K562 (cell line): ENCODE results near the gene POGLUT2. TPM values are rescaled to one million over a fixed set of nuclear protein-coding genes. Genes with fewer than 3 reads are reported as not detected.
A peak's percentile ranks its signal among the peaks of the same experiment; 100 is the strongest.

Experiments used
- ATAC-seq: fragments of 200-7000 bp; cut with Tn5 transposase; 3 replicates; pipeline ENCODE4 v1.9.1; 2020; ENCODE audit warnings: moderate library complexity
- BruUV-seq: library from RNA; stranded (reverse); fragments of 400-500 nt; replicated peaks from 2 replicates; lab custom pipeline; 2021; lab: Mats Ljungman, UMichigan
- CTCF ChIA-PET: fragments of 300-600 bp; formaldehyde crosslinking; extraction: SDS; loops from one replicate; lab custom pipeline; 2021; ENCODE audit warnings: low intra/inter-chr PET ratio; lab: Yijun Ruan, JAX
- POLR2A ChIA-PET: fragments of 300-600, 350-650 bp; sonication (Branson Sonifier 250); formaldehyde crosslinking; extraction: SDS; loops from one replicate; lab custom pipeline; 2021; ENCODE audit warnings: antibody characterized with exemption, inconsistent platforms; lab: Yijun Ruan, JAX
- DNase-seq, 4 experiments: peaks; one replicate each; pipeline versions ENCODE4 v3.0.0 to v3.0.0-alpha.2; 2011 to 2018; ENCODE audit warnings: low spot score in 3 of 4, mixed read lengths in 3 of 4; ENCODE audit errors: extremely low read depth in 1 of 4
- FAIRE-seq: peaks from 2 replicates; lab custom pipeline; 2011; peaks lifted over from hg19 to GRCh38; lab: Jason Lieb, UNC
- H2AFZ ChIP-seq: 2 replicates; pipeline ENCODE4 v1.6.0; 2011; ENCODE audit warnings: low read depth, low read length, control low read depth, inconsistent platforms
- H3K27ac ChIP-seq: fragments of 200-600 bp; 3 replicates; pipeline ENCODE4 v1.8.0; 2011; ENCODE audit warnings: low read depth, mild to moderate bottlenecking, control low read depth, inconsistent platforms, low read length, moderate library complexity, mixed read lengths; ENCODE audit errors: extremely low read depth
- H3K27me3 ChIP-seq, 2 experiments: fragments of 300-600 bp in 1 of 2; 2 replicates in 1 of 2; 3 replicates in 1 of 2; pipeline versions ENCODE4 v1.6.0 to v1.8.0; 2011; ENCODE audit warnings: inconsistent platforms in 2 of 2, low read length in 2 of 2, mild to moderate bottlenecking in 1 of 2, mixed read lengths in 1 of 2, moderate library complexity in 1 of 2; ENCODE audit not compliant: control insufficient read depth in 2 of 2, insufficient read depth in 2 of 2
- H3K36me3 ChIP-seq: fragments of 300-600 bp; 3 replicates; pipeline ENCODE4 v1.8.0; 2011; ENCODE audit warnings: mild to moderate bottlenecking, low read length, inconsistent platforms; ENCODE audit not compliant: control insufficient read depth, insufficient read depth
- H3K4me1 ChIP-seq, 2 experiments: fragments of 200-600 bp in 1 of 2; replicated peaks in 1 of 2; 2 replicates in 1 of 2; 3 replicates in 1 of 2; pipeline versions ENCODE4 v1.5.1 to v1.8.0; 2011; ENCODE audit warnings: inconsistent platforms in 2 of 2, low read length in 2 of 2, mild to moderate bottlenecking in 1 of 2, mixed read lengths in 1 of 2, moderate library complexity in 1 of 2; ENCODE audit not compliant: control insufficient read depth in 2 of 2, insufficient read depth in 2 of 2
- H3K4me2 ChIP-seq: 2 replicates; pipeline ENCODE4 v1.6.1; 2011; ENCODE audit warnings: low read length, control low read depth, inconsistent platforms, mixed read lengths; ENCODE audit not compliant: insufficient read depth
- H3K4me3 ChIP-seq: fragments of 200-600 bp; sonication (generic), shearing (Covaris generic); 2 replicates; pipeline ENCODE4 v1.5.1; 2016; ENCODE audit warnings: control low read depth, inconsistent platforms
- H3K79me2 ChIP-seq: fragments of 200-600 bp; 3 replicates; pipeline ENCODE4 v1.8.0; 2011; ENCODE audit warnings: low read length, inconsistent platforms; ENCODE audit not compliant: control insufficient read depth, insufficient read depth
- H3K9ac ChIP-seq, 2 experiments: 2 replicates each; pipeline versions ENCODE4 v1.6.0 to v1.6.1; 2011; ENCODE audit warnings: low read depth in 2 of 2, low read length in 2 of 2, control low read depth in 1 of 2, inconsistent platforms in 1 of 2, mild to moderate bottlenecking in 1 of 2, mixed read lengths in 1 of 2; ENCODE audit not compliant: insufficient read depth in 1 of 2
- H3K9me1 ChIP-seq: one replicate; pipeline ENCODE4 v1.6.0; 2011; ENCODE audit warnings: inconsistent platforms, mild to moderate bottlenecking, low read length, moderate library complexity; ENCODE audit not compliant: control insufficient read depth, insufficient read depth
- H3K9me3 ChIP-seq: replicated peaks from 2 replicates; pipeline ENCODE4 v1.5.1; 2011; ENCODE audit warnings: low read depth, low read length, inconsistent platforms; ENCODE audit not compliant: control insufficient read depth, insufficient read depth
- H4K20me1 ChIP-seq: replicated peaks from 2 replicates; pipeline ENCODE4 v1.6.1; 2011; ENCODE audit warnings: low read length, inconsistent platforms, mixed read lengths; ENCODE audit not compliant: control insufficient read depth, insufficient read depth
- HNRNPLL ChIP-seq: fragments of 200-400 bp; formaldehyde crosslinking; IDR thresholded peaks from 2 replicates; pipeline ENCODE4 v1.6.1; 2017; ENCODE audit warnings: low read length, low read depth, mild to moderate bottlenecking; ENCODE audit not compliant: poor library complexity, severe bottlenecking
- YY1 ChIP-seq, 3 experiments: IDR thresholded peaks; 2 replicates each; pipeline ENCODE4 v1.6.1; 2011; ENCODE audit warnings: low read length in 2 of 3, mild to moderate bottlenecking in 2 of 3, moderate library complexity in 2 of 3, borderline replicate concordance in 1 of 3, control low read depth in 1 of 3, low read depth in 1 of 3; ENCODE audit not compliant: insufficient read depth in 3 of 3, insufficient replicate concordance in 2 of 3, control insufficient read depth in 1 of 3, insufficient read length in 1 of 3; ENCODE audit errors: extremely low read depth in 1 of 3
- ZNF140 ChIP-seq: fragments of 250-450 bp; sonication (Bioruptor Pico); IDR thresholded peaks from 2 replicates; pipeline ENCODE4 v1.8.0; 2021; ENCODE audit warnings: moderate library complexity, mild to moderate bottlenecking, inconsistent platforms
- in situ Hi-C: fragments of 300-500 bp; cut with MboI; formaldehyde crosslinking; loops from 4 replicates; pipeline ENCODE4 v1.15.0; 2018; ENCODE audit warnings: inconsistent platforms, mixed read lengths
- intact Hi-C: fragments of 100-400 bp; cut with micrococcal nuclease; formaldehyde crosslinking; loops from 2 replicates; pipeline ENCODE4 v1.14.2; 2022
- polyA plus RNA-seq, 8 experiments: library from polyadenylated mRNA; depleted of rRNA in 4 of 8; stranded (reverse) in 5 of 8; unstranded in 3 of 8; fragments of >200 nt; fragmentation: Nextera tagmentation in 2 of 8; fragmentation: Illumina TruSeq in 1 of 8; extraction: Ambion mirVana in 2 of 8; extraction: Trizol in 1 of 8; gene quantifications; 2 replicates each; pipeline versions ENCODE4 v1.2.1 to v1.2.3, GENCODE V29; 2011 to 2014; ENCODE audit warnings: inconsistent platforms in 1 of 8, missing spikeins in 1 of 8
- total RNA-seq, 7 experiments: library from RNA; depleted of rRNA in 6 of 7; stranded (reverse); fragments of >200 nt in 6 of 7; fragmentation: Illumina TruSeq in 2 of 7; extraction: Trizol in 2 of 7; gene quantifications; 2 replicates each; pipeline versions ENCODE4 v1.2.1 to v1.2.3, GENCODE V29; 2011 to 2021; ENCODE audit warnings: low replicate concordance in 1 of 7
- TF ChIP-seq, protein P1 (sequence below): IDR thresholded peaks from 2 replicates; pipeline ENCODE4 v1.6.1; 2016; ENCODE audit warnings: missing genetic modification characterization, missing compliant biosample characterization
- TF ChIP-seq, protein P2 (sequence below), 2 experiments: fragments of 450-650 bp in 1 of 2; sonication (generic) in 1 of 2; formaldehyde crosslinking in 1 of 2; IDR thresholded peaks in 1 of 2; conservative IDR thresholded peaks in 1 of 2; 2 replicates each; pipeline versions ENCODE4 v1.6.1 to v1.8.1; 2016 to 2023; ENCODE audit warnings: mild to moderate bottlenecking in 2 of 2, moderate library complexity in 2 of 2, inconsistent platforms in 1 of 2, missing genetic modification reagents in 1 of 2

The POGLUT2 gene
- total and polyA plus RNA-seq, 9 of the 15 experiments (the other 6 are each of a cell fraction or from before 2014, with no cell fraction given), result 3.8 to 11.8 (median 10.8) TPM

DNA sequence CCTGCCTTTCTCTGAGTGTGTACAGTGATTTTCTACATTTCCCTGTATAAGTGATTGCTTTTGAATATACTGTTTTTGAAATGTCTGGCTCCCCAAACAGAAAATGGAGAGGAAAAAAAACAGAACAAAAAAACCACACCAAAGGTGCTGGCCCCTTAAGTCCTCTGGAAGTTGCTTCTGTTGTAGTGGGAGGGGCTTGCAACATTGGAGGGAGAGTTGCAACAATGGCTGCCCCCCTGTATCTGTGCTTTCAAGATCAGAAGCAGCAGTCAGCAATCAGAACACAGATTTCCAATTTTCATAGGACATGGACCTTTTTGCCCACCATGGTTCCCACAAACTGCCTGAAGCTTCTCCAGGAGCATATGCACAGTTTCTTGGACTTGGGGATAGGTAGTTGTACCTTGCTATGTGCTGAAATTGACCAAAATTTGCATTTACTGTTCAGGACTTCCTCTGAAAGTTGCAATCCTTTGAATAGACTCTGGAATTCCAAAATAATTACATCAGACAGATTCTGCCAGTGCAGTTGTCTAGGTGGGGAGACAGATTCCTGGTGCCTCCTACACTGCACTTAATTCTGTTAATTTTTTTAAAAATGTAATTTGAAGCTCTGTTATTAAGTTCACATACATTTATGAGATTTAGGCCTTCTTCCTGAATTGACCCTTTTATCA lies 14.0 kb upstream of the POGLUT2 start:
- Histone ChIP-seq H3K27ac (no peak overlapping the region), H3K9me1 (peaks cover 3% of the 10 kb centered on the region), H3K4me2 (no peak overlapping the region), H4K20me1 (no peaks in the 10 kb centered on the region), H3K79me2 (peaks cover 46% of the 10 kb centered on the region), H3K4me3 (no peak overlapping the region), H3K36me3 (peaks cover 30% of the 10 kb centered on the region; the same call in 2 of the 3 replicates), H2AFZ (no peak overlapping the region), H3K4me1 (no peaks in the 10 kb centered on the region)
- POLR2A ChIA-PET, result interaction anchor here (1.0 kb wide), 1 partner anchor 11 kb away, joined by 4 read pairs; no protein-coding TSS in a partner anchor
- peak in 2 of 4 experiments; percentile 5 for DNase-seq
- intact Hi-C loops (no loop called here), in situ Hi-C loops (no loop called here)
- TF ChIP-seq, protein P1, sequence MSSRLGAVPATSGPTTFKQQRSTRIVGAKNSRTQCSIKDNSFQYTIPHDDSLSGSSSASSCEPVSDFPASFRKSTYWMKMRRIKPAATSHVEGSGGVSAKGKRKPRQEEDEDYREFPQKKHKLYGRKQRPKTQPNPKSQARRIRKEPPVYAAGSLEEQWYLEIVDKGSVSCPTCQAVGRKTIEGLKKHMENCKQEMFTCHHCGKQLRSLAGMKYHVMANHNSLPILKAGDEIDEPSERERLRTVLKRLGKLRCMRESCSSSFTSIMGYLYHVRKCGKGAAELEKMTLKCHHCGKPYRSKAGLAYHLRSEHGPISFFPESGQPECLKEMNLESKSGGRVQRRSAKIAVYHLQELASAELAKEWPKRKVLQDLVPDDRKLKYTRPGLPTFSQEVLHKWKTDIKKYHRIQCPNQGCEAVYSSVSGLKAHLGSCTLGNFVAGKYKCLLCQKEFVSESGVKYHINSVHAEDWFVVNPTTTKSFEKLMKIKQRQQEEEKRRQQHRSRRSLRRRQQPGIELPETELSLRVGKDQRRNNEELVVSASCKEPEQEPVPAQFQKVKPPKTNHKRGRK (tag), result no peak
- TF ChIP-seq HNRNPLL (no peak), ZNF140 (CRISPR knock-in tag) (no peak), YY1 (IDR thresholded peaks at IDR 0.05; ENCODE audit: borderline replicate concordance in 1 of 3, control insufficient read depth in 1 of 3, extremely low read depth in 1 of 3, insufficient read depth in 3 of 3, insufficient read length in 1 of 3, insufficient replicate concordance in 2 of 3, low read depth in 1 of 3, low read length in 2 of 3) (peak in 1 of 3 experiments; percentile 45)
- TF ChIP-seq, protein P2, sequence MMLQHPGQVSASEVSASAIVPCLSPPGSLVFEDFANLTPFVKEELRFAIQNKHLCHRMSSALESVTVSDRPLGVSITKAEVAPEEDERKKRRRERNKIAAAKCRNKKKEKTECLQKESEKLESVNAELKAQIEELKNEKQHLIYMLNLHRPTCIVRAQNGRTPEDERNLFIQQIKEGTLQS (IDR thresholded peaks at IDR 0.05), result no peak
- TF ChIP-seq, protein P2 (CRISPR knock-in tag; conservative IDR thresholded peaks at IDR 0.05), result no peak
- TF ChIP-seq, all 486 proteins: peak for 1
- BruUV-seq, result no TSS peak
- Histone ChIP-seq H3K9me3 (0 out of 2 replicates have a peak, but pooled peaks cover 3% of the 10 kb centered on the region), H3K9ac (no peak overlapping the region), H3K27me3 (no peaks in the 10 kb centered on the region)
- ATAC-seq, result peak; percentile 79
- FAIRE-seq, result no peak
- CTCF ChIA-PET, result no interaction called here
